CD4-positive, alpha-beta memory T cell (primary cell): ENCODE results near the gene NELFB. TPM values are rescaled to one million over a fixed set of nuclear protein-coding genes. Genes with fewer than 3 reads are reported as not detected.

Experiments used
- CTCF ChIA-PET: fragments of 350-600 bp; sonication (Branson Sonifier 250); formaldehyde crosslinking; loops from one replicate; lab custom pipeline; 2021; ENCODE audit warnings: inconsistent platforms; ENCODE audit not compliant: partially characterized antibody; lab: Charles Lee
- POLR2A ChIA-PET: fragments of 350-600 bp; sonication (Branson Sonifier 250); formaldehyde crosslinking; loops from one replicate; lab custom pipeline; 2021; ENCODE audit not compliant: partially characterized antibody; lab: Charles Lee
- DNase-seq, 5 donors: peaks; one replicate each; pipeline versions ENCODE4 v3.0.0 to v3.0.0-alpha.2; 2020 to 2022; ENCODE audit warnings: mixed read lengths in 1 of 5
- H3K27ac ChIP-seq: one replicate; pipeline ENCODE4 v1.7.0; 2013; ENCODE audit warnings: low read depth, low read length
- H3K27me3 ChIP-seq: 2 replicates; pipeline ENCODE4 v1.7.0; 2013; ENCODE audit warnings: mild to moderate bottlenecking, low read length, moderate library complexity; ENCODE audit not compliant: insufficient read depth
- H3K36me3 ChIP-seq: 2 replicates; pipeline ENCODE4 v1.7.0; 2013; ENCODE audit warnings: mild to moderate bottlenecking, low read length, moderate library complexity; ENCODE audit not compliant: insufficient read depth
- H3K4me1 ChIP-seq: 2 replicates; pipeline ENCODE4 v1.7.0; 2013; ENCODE audit warnings: mild to moderate bottlenecking, low read length, moderate library complexity; ENCODE audit not compliant: insufficient read depth
- H3K4me3 ChIP-seq, 2 donors: one replicate each; pipeline ENCODE4 v1.7.0; 2013; ENCODE audit warnings: low read length in 2 of 2, mild to moderate bottlenecking in 1 of 2
- H3K9me3 ChIP-seq, 2 donors: one replicate each; pipeline ENCODE4 v1.7.0; 2013; ENCODE audit warnings: low read length in 2 of 2, control low read depth in 1 of 2; ENCODE audit not compliant: control insufficient read depth in 1 of 2
- H3K27ac Mint-ChIP-seq, 7 donors: one replicate each; pipeline ENCODE4 v1.8.0; 2020 to 2021; ENCODE audit warnings: mixed read lengths in 7 of 7, mild to moderate bottlenecking in 6 of 7, inconsistent platforms in 3 of 7, moderate library complexity in 3 of 7
- H3K27me3 Mint-ChIP-seq, 2 donors: one replicate each; pipeline ENCODE4 v1.8.0; 2020 to 2021; ENCODE audit warnings: mixed read lengths in 2 of 2
- H3K36me3 Mint-ChIP-seq, 2 donors: one replicate each; pipeline ENCODE4 v1.8.0; 2020 to 2021; ENCODE audit warnings: mixed read lengths in 2 of 2, inconsistent platforms in 1 of 2, mild to moderate bottlenecking in 1 of 2
- H3K4me1 Mint-ChIP-seq, 4 donors: one replicate each; pipeline ENCODE4 v1.8.0; 2020 to 2021; ENCODE audit warnings: mixed read lengths in 4 of 4, mild to moderate bottlenecking in 1 of 4
- H3K4me3 Mint-ChIP-seq, 8 donors: one replicate each; pipeline ENCODE4 v1.8.0; 2020 to 2021; ENCODE audit warnings: mixed read lengths in 8 of 8, mild to moderate bottlenecking in 7 of 8, moderate library complexity in 6 of 8, inconsistent platforms in 3 of 8
- H3K9me3 Mint-ChIP-seq, 8 donors: one replicate each; pipeline ENCODE4 v1.8.0; 2020 to 2021; ENCODE audit warnings: mixed read lengths in 8 of 8, mild to moderate bottlenecking in 5 of 8, inconsistent platforms in 3 of 8, moderate library complexity in 1 of 8
- intact Hi-C: fragments of 100-400 bp; cut with micrococcal nuclease; formaldehyde crosslinking; loops from one replicate; pipeline ENCODE4 v1.15.1; 2023
- polyA plus RNA-seq, 2 donors: library from polyadenylated mRNA; unstranded; fragments of 300-500 nt; fragmentation: Illumina TruSeq; gene quantifications; one replicate each; pipeline ENCODE4 v1.2.3, GENCODE V29; 2021
- total RNA-seq, 2 experiments: library from RNA; stranded (reverse); gene quantifications; one replicate each; pipeline ENCODE4 v1.2.3, GENCODE V29; 2021

The NELFB gene
- total and polyA plus RNA-seq, 4 experiments from 2014 or later: 28.3 to 44.9 (median 36.5) TPM

DNA sequence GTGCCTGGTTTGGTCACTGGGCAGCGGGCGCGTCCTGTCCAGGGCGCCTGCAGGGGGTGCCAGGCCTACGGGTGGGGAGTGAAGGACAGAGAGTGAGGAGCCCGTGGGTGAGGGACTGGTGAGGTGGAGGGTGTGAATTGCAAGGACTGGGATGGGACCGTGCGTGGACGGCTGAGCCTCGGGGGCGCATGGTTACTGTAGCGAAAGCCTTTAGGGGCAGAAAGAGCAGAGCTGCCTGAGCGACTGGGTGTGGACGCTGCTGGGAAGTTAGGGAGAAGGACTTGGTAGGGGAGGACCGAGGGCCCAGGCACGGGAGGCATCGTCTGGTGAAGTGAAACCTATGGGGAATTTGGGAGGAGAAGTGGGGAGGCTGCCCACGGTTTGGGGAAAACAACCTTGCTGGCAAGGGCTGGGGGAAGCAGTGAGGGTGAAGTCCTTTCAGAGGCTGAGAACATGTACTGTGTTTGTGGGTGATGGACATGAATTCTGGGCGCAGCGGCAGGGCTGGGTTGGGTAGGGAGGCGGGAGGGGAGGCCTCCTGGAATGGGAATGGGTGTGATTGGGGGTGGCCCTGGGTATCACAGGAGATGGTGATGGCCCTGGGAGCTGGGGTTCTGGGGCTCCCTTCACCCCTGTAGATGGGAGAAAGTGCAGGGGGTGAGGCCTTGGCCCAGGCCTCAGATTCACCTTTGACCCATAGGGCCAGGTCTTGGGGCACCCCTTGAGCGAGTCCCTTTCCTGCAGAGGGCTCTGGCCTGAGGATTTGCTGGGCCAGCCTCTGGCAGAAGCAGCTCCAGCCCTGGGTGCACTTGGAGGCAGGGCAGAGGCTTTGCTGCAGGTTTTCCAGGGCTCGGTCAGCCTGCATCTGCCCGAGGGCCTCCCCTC is 20.7 kb downstream of the NELFB start:
- Histone ChIP-seq H3K27me3 (no peaks in the 10 kb centered on the region), H3K9me3 (no peaks in the 10 kb centered on the region), H3K27ac (no peak overlapping the region), H3K36me3 (no peaks in the 10 kb centered on the region), H3K4me1 (peaks cover 22% of the 10 kb centered on the region), H3K4me3 (no peak overlapping the region)
- ChIA-PET CTCF (no interaction called here), POLR2A (interaction anchor here (2.0 kb wide), 1 partner anchor 35 kb away, joined by 10 read pairs; the partner anchor contains the start of gene TUBB4B)
- intact Hi-C loops: no loop called here
- peaks cover 0 to 1% of the 10 kb centered on the region in 2 donors for H3K27me3 Mint-ChIP-seq
- peak overlapping the region in 1 of 7 donors; percentile 25 for H3K27ac Mint-ChIP-seq
- DNase-seq: no peak
- peak overlapping the region in 3 of 8 donors; percentile 43 to 71 (median 67) for H3K4me3 Mint-ChIP-seq
- peaks cover 5 to 7% of the 10 kb centered on the region in 2 donors for H3K36me3 Mint-ChIP-seq
- no peaks in the 10 kb centered on the region for H3K9me3 Mint-ChIP-seq
- H3K4me1 Mint-ChIP-seq: peaks cover 8 to 25% (median 17%) of the 10 kb centered on the region in 4 donors

DNA sequence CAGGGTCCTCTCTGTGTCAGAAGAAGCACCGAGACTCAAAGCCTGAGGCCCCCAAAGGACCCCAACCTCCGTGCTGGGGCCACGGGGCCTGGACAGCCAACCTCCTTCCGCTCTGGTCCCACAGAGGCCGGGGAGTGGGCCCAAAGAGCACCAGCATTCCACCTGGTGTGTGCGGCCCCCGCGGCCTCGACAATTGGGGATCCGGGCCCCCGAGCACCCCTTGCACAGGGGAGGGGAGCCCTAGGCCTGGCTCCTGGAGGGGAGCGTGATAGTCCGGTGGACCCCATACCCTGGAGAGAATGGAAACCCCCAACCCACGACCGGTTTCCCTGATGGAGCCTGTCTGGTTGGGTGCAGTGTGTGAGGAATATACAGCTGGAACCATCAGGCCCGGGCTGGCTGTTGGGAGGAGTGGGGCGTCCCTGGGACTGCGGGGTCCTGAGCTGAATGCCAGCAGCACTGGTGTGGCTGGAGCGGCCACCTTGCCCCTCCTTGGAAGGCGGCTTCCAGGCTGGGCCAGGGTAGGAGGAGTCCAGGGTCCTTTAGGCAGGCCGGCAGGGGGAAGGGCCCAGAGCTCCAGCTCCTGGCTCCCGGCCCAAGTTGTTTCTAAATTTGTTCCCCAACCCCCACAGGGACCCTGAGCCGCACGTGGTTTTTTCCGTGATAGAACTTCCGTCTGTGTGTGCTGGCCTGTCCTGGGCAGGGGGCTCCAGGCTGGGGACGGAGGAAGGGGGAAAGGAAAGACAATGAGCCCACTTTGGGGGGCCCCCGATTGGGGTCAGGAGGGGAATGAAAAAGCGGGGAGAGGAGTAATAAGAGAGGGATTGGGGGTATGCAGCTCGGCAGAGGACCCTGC is 21.6 kb downstream of the NELFB start:
- peaks cover 13% of the 10 kb centered on the region for H3K4me1 ChIP-seq
- H3K27me3 Mint-ChIP-seq: peaks cover 0 to 1% of the 10 kb centered on the region in 2 donors
- peak overlapping the region in 1 of 2 donors; percentile 47 for H3K4me3 ChIP-seq
- no peak overlapping the region for H3K27ac ChIP-seq
- H3K4me1 Mint-ChIP-seq: peaks cover 3 to 18% (median 10%) of the 10 kb centered on the region in 4 donors
- H3K4me3 Mint-ChIP-seq: peak overlapping the region in 2 of 8 donors; percentile 32 to 61
- POLR2A ChIA-PET: interaction anchor here (2.0 kb wide), 1 partner anchor 36 kb away, joined by 10 read pairs; the partner anchor contains the start of gene TUBB4B
- intact Hi-C loops: no loop called here
- no peaks in the 10 kb centered on the region for H3K9me3 Mint-ChIP-seq
- no peak for DNase-seq
- peak overlapping the region in 2 of 7 donors; percentile 13 to 36 for H3K27ac Mint-ChIP-seq
- H3K9me3 ChIP-seq: no peaks in the 10 kb centered on the region
- peaks cover 0 to 5% of the 10 kb centered on the region in 2 donors for H3K36me3 Mint-ChIP-seq
- no peaks in the 10 kb centered on the region for H3K36me3 ChIP-seq
- CTCF ChIA-PET: no interaction called here
- no peaks in the 10 kb centered on the region for H3K27me3 ChIP-seq

DNA sequence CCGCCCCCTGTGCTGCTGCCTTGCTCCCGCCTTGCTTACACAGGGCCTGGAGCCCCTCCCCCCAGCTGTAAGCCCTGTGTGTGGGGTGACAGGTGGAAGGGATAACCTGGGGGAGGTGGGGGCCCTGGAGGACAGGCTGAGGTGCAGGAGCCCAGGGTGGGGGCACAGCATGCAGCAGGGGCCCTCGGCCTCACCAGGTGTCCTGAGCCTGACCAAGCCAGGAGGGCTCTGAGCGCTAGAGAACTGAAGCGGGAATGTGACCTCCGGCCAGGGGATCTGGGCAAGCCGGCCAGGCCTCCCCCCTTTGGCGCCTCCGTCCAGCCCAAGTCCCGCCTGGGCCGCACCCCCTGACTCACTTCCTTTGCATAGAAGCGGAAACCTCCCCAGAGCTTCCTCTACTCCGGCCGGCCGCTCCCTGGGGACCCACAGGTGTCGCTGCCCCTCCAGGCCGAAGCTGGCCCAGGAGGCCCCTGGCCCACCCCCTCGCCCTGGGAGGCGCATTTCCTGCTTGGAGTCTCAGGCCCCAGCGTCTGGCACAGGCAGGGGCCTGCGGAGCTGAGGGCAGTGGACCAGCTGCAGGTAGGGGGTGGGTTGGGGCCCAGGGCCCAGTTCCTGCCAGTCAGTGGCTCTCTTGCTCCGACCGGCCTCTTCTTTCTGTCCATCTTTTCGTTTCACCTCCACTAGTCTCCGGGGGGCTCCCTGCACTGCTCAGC is 22.4 kb downstream of the NELFB start, which contains the start of gene TOR4A:
Gene TOR4A (plus strand): TSS at position 398 of the 713 bp plus-strand sequence. CDS start 964 bp downstream, outside the sequence.
- Histone ChIP-seq H3K4me3 (peak within 1 kb of the TSS in 1 of 2 donors; percentile 47), H3K27ac (peak within 1 kb of the TSS; percentile 31), H3K9me3 (no peaks in the 10 kb centered on the region), H3K27me3 (no peaks in the 10 kb centered on the region), H3K4me1 (peaks cover 11% of the 10 kb centered on the region), H3K36me3 (no peaks in the 10 kb centered on the region)
- peaks cover under 1 to 2% of the 10 kb centered on the region in 2 donors for H3K27me3 Mint-ChIP-seq
- CTCF ChIA-PET: no interaction called here
- peaks cover 4 to 19% (median 10%) of the 10 kb centered on the region in 4 donors for H3K4me1 Mint-ChIP-seq
- H3K27ac Mint-ChIP-seq: peak within 1 kb of the TSS in 3 of 7 donors; percentile 13 to 79 (median 66)
- no peaks in the 10 kb centered on the region for H3K9me3 Mint-ChIP-seq
- peaks cover under 1 to 6% of the 10 kb centered on the region in 2 donors for H3K36me3 Mint-ChIP-seq
- POLR2A ChIA-PET: interaction anchor here (0.8 to 2.0 kb wide), 2 partner anchors 23 to 37 kb away, joined by 3 to 10 read pairs; partner anchors contain the start of gene TUBB4B
- intact Hi-C loops: no loop called here
- H3K4me3 Mint-ChIP-seq: peak within 1 kb of the TSS; percentile 61 to 83 (median 80)
- DNase-seq: no peak

DNA sequence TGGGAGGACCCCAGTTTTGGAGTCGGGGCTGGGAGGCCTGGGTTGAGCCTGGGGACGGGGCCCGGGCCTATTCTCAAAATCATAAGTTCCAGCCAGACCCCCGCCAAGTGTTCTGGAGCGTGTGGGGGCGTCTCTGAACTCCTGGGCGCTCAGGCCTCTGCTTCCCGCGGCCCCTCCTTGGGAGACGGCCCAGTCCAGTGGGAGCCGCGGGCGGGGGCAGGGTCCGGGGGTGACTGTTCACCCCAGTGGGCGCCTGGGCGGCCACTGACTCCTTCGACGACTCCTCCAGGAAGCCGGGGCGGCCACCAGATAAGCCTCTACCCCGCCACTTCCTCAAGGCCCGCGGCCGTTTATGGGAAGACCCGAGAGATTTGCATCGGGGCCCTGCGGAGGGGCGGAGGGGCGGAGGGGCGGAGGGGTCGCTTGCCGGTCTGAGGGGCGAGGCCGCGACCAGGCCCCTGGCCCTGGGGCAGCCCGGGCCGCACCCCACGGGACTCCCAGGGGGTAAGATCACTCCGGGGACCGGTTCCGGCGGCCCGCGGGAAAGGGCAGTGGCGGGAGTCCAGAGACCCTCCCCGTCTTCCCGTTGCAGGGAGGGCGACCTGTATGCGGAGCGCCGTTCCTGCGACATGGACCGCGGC is 23.1 kb downstream of the NELFB start:
- peaks cover 2 to 8% of the 10 kb centered on the region in 2 donors for H3K36me3 Mint-ChIP-seq
- H3K4me3 Mint-ChIP-seq: peak overlapping the region; percentile 61 to 83 (median 80)
- no peaks in the 10 kb centered on the region for H3K9me3 ChIP-seq
- ChIA-PET CTCF (no interaction called here), POLR2A (interaction anchor here (0.8 to 2.0 kb wide), 2 partner anchors 24 to 37 kb away, joined by 3 to 10 read pairs; partner anchors contain the start of gene TUBB4B)
- no peaks in the 10 kb centered on the region for H3K27me3 ChIP-seq
- H3K4me1 Mint-ChIP-seq: peaks cover 5 to 22% (median 10%) of the 10 kb centered on the region in 4 donors
- peaks cover 11% of the 10 kb centered on the region for H3K4me1 ChIP-seq
- intact Hi-C loops: no loop called here
- no peaks in the 10 kb centered on the region for H3K9me3 Mint-ChIP-seq
- H3K27me3 Mint-ChIP-seq: peaks cover 2 to 4% of the 10 kb centered on the region in 2 donors
- no peak for DNase-seq
- H3K27ac ChIP-seq: peak overlapping the region; percentile 31
- peak overlapping the region in 1 of 2 donors; percentile 47 for H3K4me3 ChIP-seq
- no peaks in the 10 kb centered on the region for H3K36me3 ChIP-seq
- peak overlapping the region in 2 of 7 donors; percentile 66 to 79 for H3K27ac Mint-ChIP-seq

DNA sequence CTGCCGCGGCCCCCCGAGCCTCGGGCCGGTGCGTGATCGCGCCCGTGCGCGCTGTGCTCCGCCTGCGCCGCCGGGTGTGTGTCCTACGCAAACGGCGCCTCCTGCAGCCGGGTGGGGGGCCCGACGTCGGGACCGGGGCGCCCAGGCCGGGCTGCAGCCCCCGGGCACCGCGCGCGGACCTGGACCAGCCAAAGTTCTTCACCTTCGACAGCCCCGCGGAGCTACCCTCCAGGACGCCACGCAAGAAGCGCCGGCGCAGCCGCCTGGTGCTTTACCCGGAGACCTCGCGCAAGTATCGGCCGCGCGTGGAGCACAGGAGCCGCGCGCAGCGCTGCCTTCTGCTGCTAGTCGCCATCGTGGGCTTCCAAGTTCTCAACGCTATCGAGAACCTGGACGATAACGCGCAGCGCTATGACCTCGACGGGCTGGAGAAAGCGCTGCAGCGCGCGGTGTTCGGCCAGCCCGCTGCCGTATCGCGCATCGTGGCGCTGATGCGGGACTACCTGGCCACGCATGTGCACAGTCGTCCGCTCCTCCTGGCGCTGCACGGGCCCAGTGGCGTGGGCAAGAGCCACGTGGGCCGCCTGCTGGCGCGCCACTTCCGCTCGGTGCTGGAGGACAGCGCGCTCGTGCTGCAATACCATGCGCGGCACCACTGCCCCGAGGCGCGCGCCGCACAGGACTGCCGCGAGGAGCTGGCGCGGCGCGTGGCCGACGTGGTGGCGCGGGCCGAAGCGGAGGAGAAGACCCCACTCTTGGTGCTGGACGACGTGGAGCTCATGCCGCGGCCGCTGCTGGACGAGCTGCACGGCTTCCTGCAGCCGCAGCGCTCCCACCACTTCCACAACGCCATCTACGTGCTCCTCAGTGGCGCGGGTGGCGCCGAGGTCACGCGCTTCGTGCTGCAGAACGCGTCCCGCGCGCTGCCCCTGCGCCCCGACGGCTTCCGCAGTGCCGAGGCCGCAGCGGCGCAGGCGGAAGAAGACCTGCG is 23.9 kb downstream of the NELFB start:
- DNase-seq: no peak

More for the DNA sequence above, 23.9 kb downstream of the NELFB start:
- Mint-ChIP-seq H3K27me3 (peaks cover 2 to 4% of the 10 kb centered on the region in 2 donors), H3K9me3 (no peaks in the 10 kb centered on the region), H3K4me3 (no peak overlapping the region), H3K4me1 (peaks cover 5 to 22% (median 10%) of the 10 kb centered on the region in 4 donors), H3K27ac (no peak overlapping the region), H3K36me3 (peaks cover 2 to 3% of the 10 kb centered on the region in 2 donors)
- no peaks in the 10 kb centered on the region for H3K9me3 ChIP-seq
- no peak overlapping the region for H3K27ac ChIP-seq
- H3K36me3 ChIP-seq: no peaks in the 10 kb centered on the region
- CTCF ChIA-PET: interaction anchor here (1.1 kb wide), 1 partner anchor 42 kb away, joined by 5 read pairs; no protein-coding TSS in a partner anchor
- intact Hi-C loops: no loop called here
- POLR2A ChIA-PET: no interaction called here
- no peak overlapping the region for H3K4me3 ChIP-seq
- H3K27me3 ChIP-seq: no peaks in the 10 kb centered on the region
- H3K4me1 ChIP-seq: peaks cover 11% of the 10 kb centered on the region
